Ovary (tissue), 3 donors: Measurements from ENCODE around the gene SINHCAF.

Experiments
- CTCF ChIP-seq, 3 donors: fragments of 450-650 bp in 2 of 3; fragments of 200-600 bp in 1 of 3; IDR thresholded peaks; one replicate each; pipeline versions ENCODE4 v1.5.1 to v1.8.0; 2016 to 2022; ENCODE audit warnings: antibody characterized with exemption in 3 of 3, mild to moderate bottlenecking in 1 of 3
- EP300 ChIP-seq: sonication (generic); formaldehyde crosslinking; IDR thresholded peaks from one replicate; pipeline ENCODE4 v1.6.1; 2017; ENCODE audit warnings: antibody characterized with exemption
- POLR2A ChIP-seq: fragments of 450-650 bp; IDR thresholded peaks from one replicate; pipeline ENCODE4 v1.6.1; 2017; ENCODE audit warnings: antibody characterized with exemption, mild to moderate bottlenecking, moderate library complexity
- donor health status: DM: no; HTN: no; CAD: no.

GRCh38 chr12:31238764-31239387 is 87.1 kb downstream of the SINHCAF start:
- TF ChIP-seq CTCF (IDR thresholded peaks at IDR 0.05) (peak; percentile 19 to 38 (median 29)), POLR2A (no peak), EP300 (no peak)
